Gastroesophageal sphincter (tissue), 4 donors: Measurements from ENCODE around the gene FOXD3. TPM values are rescaled to one million over a fixed set of nuclear protein-coding genes. Genes with fewer than 3 reads are reported as not detected.

Source experiments
- ATAC-seq: fragments of 150-250 bp; one replicate; pipeline ENCODE4 v1.9.1; 2016; ENCODE audit warnings: mild to moderate bottlenecking, moderate library complexity
- H3K27ac ChIP-seq, 4 donors: fragments of 200-600 bp; sonication (generic) in 3 of 4; 1 replicate in 3 of 4; 2 replicates in 1 of 4; pipeline ENCODE4 v1.5.1; 2016 to 2019
- H3K27me3 ChIP-seq: fragments of 200-600 bp; sonication (generic); one replicate; pipeline ENCODE4 v1.5.1; 2019
- H3K36me3 ChIP-seq, 2 donors: fragments of 200-600 bp; sonication (generic); one replicate each; pipeline ENCODE4 v1.5.1; 2019; ENCODE audit warnings: control low read depth in 1 of 2
- H3K4me1 ChIP-seq, 3 donors: fragments of 200-600 bp; sonication (generic); 1 replicate in 2 of 3; 2 replicates in 1 of 3; pipeline ENCODE4 v1.5.1; 2016 to 2019; ENCODE audit warnings: control low read depth in 2 of 3
- H3K4me3 ChIP-seq, 2 donors: fragments of 200-600 bp; sonication (generic); one replicate each; pipeline ENCODE4 v1.5.1; 2019; ENCODE audit warnings: mild to moderate bottlenecking in 1 of 2, moderate library complexity in 1 of 2
- H3K9me3 ChIP-seq, 3 donors: fragments of 200-600 bp; sonication (generic); one replicate each; pipeline ENCODE4 v1.5.1; 2017 to 2019; ENCODE audit warnings: control low read depth in 2 of 3
- CTCF ChIP-seq, 4 experiments: fragments of 200-600 bp in 2 of 4; fragments of 450-650 bp in 2 of 4; sonication (generic) in 1 of 4; IDR thresholded peaks; one replicate each; pipeline ENCODE4 v1.5.1; 2017 to 2019; ENCODE audit warnings: antibody characterized with exemption in 4 of 4, mild to moderate bottlenecking in 2 of 4, moderate library complexity in 2 of 4
- EP300 ChIP-seq: sonication (generic); formaldehyde crosslinking; IDR thresholded peaks from one replicate; pipeline ENCODE4 v1.6.1; 2017; ENCODE audit warnings: antibody characterized with exemption, mild to moderate bottlenecking
- POLR2A ChIP-seq, 2 donors: fragments of 450-650 bp; IDR thresholded peaks; one replicate each; pipeline ENCODE4 v1.6.1; 2017; ENCODE audit warnings: antibody characterized with exemption in 2 of 2, mild to moderate bottlenecking in 2 of 2, moderate library complexity in 1 of 2
- POLR2AphosphoS5 ChIP-seq: sonication (generic); formaldehyde crosslinking; IDR thresholded peaks from one replicate; pipeline ENCODE4 v1.6.1; 2017; ENCODE audit warnings: antibody characterized with exemption
- WGBS, 2 donors: methylation state at CpG; one replicate each; pipeline ENCODE4 v1.1.5; 2018; ENCODE audit warnings: low coverage in 1 of 2; 5-methylcytosine and 5-hydroxymethylcytosine counted together
- total RNA-seq, 4 donors: library from RNA; depleted of rRNA; stranded (reverse); fragments of >200 nt; gene quantifications; one replicate each; pipeline ENCODE4 v1.1.0, GENCODE V29; 2016

FOXD3 gene
- total RNA-seq, 4 donors from 2014 or later: 2.2 to 4.7 (median 2.5) TPM

GRCh38 chr1:63320022-63320721 is 2.2 kb upstream of the FOXD3 start:
- Histone ChIP-seq H3K27ac (peak overlapping the region in 1 of 4 donors; percentile 57), H3K4me3 (peak overlapping the region in 1 of 2 donors; percentile 61), H3K9me3 (peaks cover 0 to 13% (median 0%) of the 10 kb centered on the region in 3 donors), H3K4me1 (peaks cover 0 to 72% (median 15%) of the 10 kb centered on the region in 3 donors), H3K27me3 (peaks cover 100% of the 10 kb centered on the region), H3K36me3 (no peaks in the 10 kb centered on the region)
- WGBS, 2 donors: 2 to 12% methylated on average over 12 to 22 of the region's 47 CpGs
- ATAC-seq: no peak
- TF ChIP-seq EP300 (no peak), POLR2AphosphoS5 (no peak), CTCF (IDR thresholded peaks at IDR 0.05) (no peak), POLR2A (IDR thresholded peaks at IDR 0.05) (no peak)

GRCh38 chr1:63321066-63321784 is 1.1 kb upstream of the FOXD3 start:
- Histone ChIP-seq H3K36me3 (no peaks in the 10 kb centered on the region), H3K27me3 (peaks cover 100% of the 10 kb centered on the region), H3K27ac (peak overlapping the region in 3 of 4 donors; percentile 8 to 77 (median 66)), H3K4me1 (peaks cover 0 to 72% (median 15%) of the 10 kb centered on the region in 3 donors), H3K9me3 (peaks cover 0 to 13% (median 0%) of the 10 kb centered on the region in 3 donors), H3K4me3 (peak overlapping the region in 1 of 2 donors; percentile 61)
- TF ChIP-seq POLR2A (IDR thresholded peaks at IDR 0.05): no peak
- no peak for TF ChIP-seq EP300
- TF ChIP-seq CTCF (IDR thresholded peaks at IDR 0.05): no peak
- no peak for TF ChIP-seq POLR2AphosphoS5
- WGBS, 2 donors: 12 to 16% methylated on average over 21 to 26 of the region's 39 CpGs
- ATAC-seq: no peak

GRCh38 chr1:63321785-63322113 is 618 bp upstream of the FOXD3 start:
- peaks cover 100% of the 10 kb centered on the region for H3K27me3 ChIP-seq
- peaks cover 0 to 13% (median 0%) of the 10 kb centered on the region in 3 donors for H3K9me3 ChIP-seq
- TF ChIP-seq EP300: no peak
- no peak for TF ChIP-seq POLR2A (IDR thresholded peaks at IDR 0.05)
- no peak for TF ChIP-seq POLR2AphosphoS5
- TF ChIP-seq CTCF (IDR thresholded peaks at IDR 0.05): no peak
- peaks cover 0 to 69% (median 15%) of the 10 kb centered on the region in 3 donors for H3K4me1 ChIP-seq
- 7 to 10% methylated on average over 2 to 10 of the region's 12 CpGs for WGBS, 2 donors
- H3K27ac ChIP-seq: peak overlapping the region in 3 of 4 donors; percentile 39 to 77 (median 66)
- H3K4me3 ChIP-seq: peak overlapping the region; percentile 20 to 61
- H3K36me3 ChIP-seq: no peaks in the 10 kb centered on the region
- no peak for ATAC-seq

- TF ChIP-seq POLR2AphosphoS5 (no peak), POLR2A (IDR thresholded peaks at IDR 0.05) (no peak), CTCF (IDR thresholded peaks at IDR 0.05) (no peak)
- Histone ChIP-seq H3K27me3 (peaks cover 100% of the 10 kb centered on the region), H3K4me1 (peaks cover 0 to 55% (median 13%) of the 10 kb centered on the region in 3 donors), H3K36me3 (no peaks in the 10 kb centered on the region), H3K9me3 (peaks cover 0 to 13% (median 0%) of the 10 kb centered on the region in 3 donors), H3K4me3 (peak overlapping the region; percentile 20 to 61), H3K27ac (peak overlapping the region in 3 of 4 donors; percentile 56 to 77 (median 66))
- no peak for ATAC-seq
- no CpG with 5 or more reads among the region's 104 CpGs for WGBS, 2 donors
Measured at GRCh38 chr1:63322944-63323864, 837 bp downstream of the FOXD3 start.
